ENCODE measurements around the gene LY6G6D.

LY6G6D gene

DNA sequence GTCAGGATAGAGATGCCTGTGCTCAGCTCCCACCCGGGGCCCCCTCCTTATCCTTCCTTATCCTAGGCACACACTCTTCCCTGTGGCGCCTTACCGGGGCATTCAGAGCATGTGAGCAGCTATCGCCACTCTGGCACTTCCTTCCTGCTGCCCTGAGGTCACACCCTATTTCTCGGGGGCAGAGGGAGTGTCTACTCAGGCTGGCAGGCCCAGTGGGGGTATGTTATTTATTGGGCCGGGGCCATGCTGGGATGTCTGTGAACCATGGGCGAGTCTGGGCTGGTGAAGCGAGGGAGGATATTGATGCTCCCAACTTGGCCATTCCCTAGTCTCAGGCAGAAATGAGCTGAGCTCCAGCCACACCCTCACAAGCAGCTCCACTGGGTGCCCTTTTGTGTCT, 3.9 kb upstream of the LY6G6D start:
- no peak for DNase-seq (ENCODE audit: insufficient read length, low spot score)
- no peak for TF ChIP-seq CTCF (IDR thresholded peaks at IDR 0.05; ENCODE audit: insufficient read depth, missing control alignments)
- no peak for FAIRE-seq

DNA sequence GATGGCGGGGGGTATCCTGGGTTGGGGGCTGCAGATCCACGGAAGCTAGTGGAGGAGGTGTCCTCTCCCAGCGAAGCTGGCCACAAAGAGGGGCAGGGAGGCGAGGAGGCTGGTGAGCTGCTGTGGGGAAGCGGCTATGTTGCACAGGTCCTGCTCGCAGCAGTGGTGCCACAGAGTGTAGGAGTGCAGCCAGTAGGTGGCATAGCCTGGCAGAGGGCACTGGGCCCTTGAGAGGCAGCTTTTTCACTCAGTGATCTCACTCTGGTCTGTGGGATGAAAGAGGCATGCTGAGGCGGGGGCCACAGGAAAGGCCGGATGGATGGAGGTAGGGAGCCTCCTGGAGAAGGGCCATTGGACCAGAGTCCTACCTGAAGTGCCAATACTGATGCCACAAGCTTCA, 2.9 kb upstream of the LY6G6D start:
- no peak for FAIRE-seq
- DNase-seq (ENCODE audit: insufficient read length, low spot score): no peak
- TF ChIP-seq CTCF (IDR thresholded peaks at IDR 0.05; ENCODE audit: insufficient read depth, missing control alignments): no peak

- DNase-seq (ENCODE audit: insufficient read length, low spot score) (no peak), FAIRE-seq (no peak)
- TF ChIP-seq CTCF (IDR thresholded peaks at IDR 0.05; ENCODE audit: insufficient read depth, missing control alignments): no peak
Measured at GRCh38 chr6:31713465-31713864, 1.7 kb upstream of the LY6G6D start.

DNA sequence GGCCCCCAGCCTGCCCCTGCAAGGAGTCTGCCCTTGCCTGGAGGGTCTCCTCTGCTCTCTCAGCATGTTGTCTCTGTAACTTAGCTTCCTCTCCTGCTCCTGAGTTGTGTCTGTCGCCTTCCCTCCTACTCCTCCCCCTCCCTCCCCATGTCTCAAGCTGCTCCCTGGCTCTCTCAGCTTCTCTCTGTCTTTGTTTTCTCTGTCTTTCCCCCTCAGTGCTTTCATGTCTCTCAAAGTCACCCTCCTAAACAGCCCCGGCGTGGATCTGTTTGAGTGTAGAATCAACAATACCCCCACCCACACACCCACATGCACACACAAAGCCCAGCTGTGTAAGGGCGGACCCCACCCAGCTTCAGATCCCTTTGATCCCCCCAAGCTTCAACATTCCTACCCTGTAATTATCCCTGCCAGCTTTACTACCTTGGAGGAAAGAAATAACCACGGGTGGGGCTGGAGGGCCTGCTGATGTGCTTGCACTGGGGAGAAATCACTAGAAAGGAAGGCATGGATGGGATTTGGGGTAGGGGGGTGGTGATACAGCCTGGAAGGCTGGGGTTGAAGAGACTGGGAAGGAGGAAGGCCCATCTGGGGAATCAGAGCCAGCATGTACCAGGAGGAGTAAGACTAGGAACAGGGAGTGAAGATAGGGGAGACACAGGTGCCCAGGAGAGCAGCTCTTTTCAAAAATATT, 1.0 kb upstream of the LY6G6D start:
- no peak for TF ChIP-seq CTCF (IDR thresholded peaks at IDR 0.05; ENCODE audit: insufficient read depth, missing control alignments)
- DNase-seq (ENCODE audit: insufficient read length, low spot score) (no peak), FAIRE-seq (no peak)

- FAIRE-seq: no peak
- TF ChIP-seq CTCF (IDR thresholded peaks at IDR 0.05; ENCODE audit: insufficient read depth, missing control alignments): no peak
- DNase-seq (ENCODE audit: insufficient read length, low spot score): no peak
Measured at GRCh38 chr6:31717499-31718222, 2.5 kb downstream of the LY6G6D start.

GRCh38 chr6:31718265-31718664, 3.1 kb downstream of the LY6G6D start:
- no peak for TF ChIP-seq CTCF (IDR thresholded peaks at IDR 0.05; ENCODE audit: insufficient read depth, missing control alignments)
- FAIRE-seq (no peak), DNase-seq (ENCODE audit: insufficient read length, low spot score) (no peak)

- DNase-seq (ENCODE audit: insufficient read length, low spot score) (no peak), FAIRE-seq (no peak)
- no peak for TF ChIP-seq CTCF (IDR thresholded peaks at IDR 0.05; ENCODE audit: insufficient read depth, missing control alignments)
Measured at GRCh38 chr6:31719001-31719400, 3.9 kb downstream of the LY6G6D start.

All from D721Med (cell line).